ENCODE data around the gene ANKS1B.

DNA sequence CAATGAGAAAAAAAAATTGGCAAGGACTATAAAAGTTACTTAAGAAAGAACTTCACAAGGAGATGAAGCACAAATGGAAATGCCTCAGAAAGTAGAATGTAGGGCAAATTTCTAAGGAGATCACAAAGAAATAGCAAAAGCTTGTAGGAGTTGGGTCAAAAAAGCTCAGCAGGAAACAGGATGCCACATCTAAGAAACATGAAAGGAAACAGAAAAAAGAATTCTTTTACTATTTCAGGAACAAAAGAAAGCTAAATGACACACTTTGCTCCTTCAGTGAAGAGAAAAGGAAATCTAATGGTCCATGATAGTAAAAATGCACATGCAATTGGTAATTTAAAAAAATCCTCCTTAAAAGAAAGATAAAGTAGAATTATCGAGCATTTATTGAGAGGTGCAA is 789.3 kb downstream of the ANKS1B start:
- TF ChIP-seq, protein P1, sequence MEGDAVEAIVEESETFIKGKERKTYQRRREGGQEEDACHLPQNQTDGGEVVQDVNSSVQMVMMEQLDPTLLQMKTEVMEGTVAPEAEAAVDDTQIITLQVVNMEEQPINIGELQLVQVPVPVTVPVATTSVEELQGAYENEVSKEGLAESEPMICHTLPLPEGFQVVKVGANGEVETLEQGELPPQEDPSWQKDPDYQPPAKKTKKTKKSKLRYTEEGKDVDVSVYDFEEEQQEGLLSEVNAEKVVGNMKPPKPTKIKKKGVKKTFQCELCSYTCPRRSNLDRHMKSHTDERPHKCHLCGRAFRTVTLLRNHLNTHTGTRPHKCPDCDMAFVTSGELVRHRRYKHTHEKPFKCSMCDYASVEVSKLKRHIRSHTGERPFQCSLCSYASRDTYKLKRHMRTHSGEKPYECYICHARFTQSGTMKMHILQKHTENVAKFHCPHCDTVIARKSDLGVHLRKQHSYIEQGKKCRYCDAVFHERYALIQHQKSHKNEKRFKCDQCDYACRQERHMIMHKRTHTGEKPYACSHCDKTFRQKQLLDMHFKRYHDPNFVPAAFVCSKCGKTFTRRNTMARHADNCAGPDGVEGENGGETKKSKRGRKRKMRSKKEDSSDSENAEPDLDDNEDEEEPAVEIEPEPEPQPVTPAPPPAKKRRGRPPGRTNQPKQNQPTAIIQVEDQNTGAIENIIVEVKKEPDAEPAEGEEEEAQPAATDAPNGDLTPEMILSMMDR (conservative IDR thresholded peaks at IDR 0.05; ENCODE audit: low read length) = no peak
- no peak for TF ChIP-seq EZH2phosphoT487 (IDR thresholded peaks at IDR 0.05; ENCODE audit: borderline replicate concordance)
